CD14-positive monocyte (primary cell): ENCODE results near the gene MRPL46. TPM values are rescaled to one million over a fixed set of nuclear protein-coding genes. Genes with fewer than 3 reads are reported as not detected.

Experiments used
- DNase-seq, 3 donors: peaks; one replicate each; pipeline ENCODE4 v3.0.0-alpha.2; 2011 to 2022
- H2AFZ ChIP-seq: 2 replicates; pipeline ENCODE4 v1.6.0; 2012; ENCODE audit warnings: mild to moderate bottlenecking, low read depth, low read length, inconsistent platforms; ENCODE audit not compliant: insufficient read depth, poor library complexity, severe bottlenecking
- H3K27ac ChIP-seq, 2 donors: 1 replicate in 1 of 2; 2 replicates in 1 of 2; pipeline ENCODE4 v1.5.1; 2012 to 2013; ENCODE audit warnings: low read length in 2 of 2, control low read depth in 1 of 2, inconsistent platforms in 1 of 2, low read depth in 1 of 2, mild to moderate bottlenecking in 1 of 2
- H3K27me3 ChIP-seq, 2 donors: one replicate each; pipeline versions ENCODE4 v1.6.0 to v1.6.1; 2011 to 2013; ENCODE audit warnings: low read length in 2 of 2; ENCODE audit not compliant: control insufficient read depth in 2 of 2, insufficient read depth in 2 of 2
- H3K36me3 ChIP-seq, 2 donors: replicated peaks in 1 of 2; 1 replicate in 1 of 2; 2 replicates in 1 of 2; pipeline versions ENCODE4 v1.5.1 to v1.6.1; 2012 to 2013; ENCODE audit warnings: low read length in 2 of 2, control low read depth in 1 of 2, inconsistent platforms in 1 of 2, mild to moderate bottlenecking in 1 of 2; ENCODE audit not compliant: insufficient read depth in 2 of 2, control insufficient read depth in 1 of 2
- H3K4me1 ChIP-seq, 2 donors: 1 replicate in 1 of 2; 2 replicates in 1 of 2; pipeline versions ENCODE4 v1.5.1 to v1.6.1; 2012 to 2013; ENCODE audit warnings: low read length in 2 of 2, control low read depth in 1 of 2, inconsistent platforms in 1 of 2, mild to moderate bottlenecking in 1 of 2, moderate library complexity in 1 of 2; ENCODE audit not compliant: insufficient read depth in 2 of 2, control insufficient read depth in 1 of 2
- H3K4me2 ChIP-seq: replicated peaks from 2 replicates; pipeline ENCODE3; 2012; ENCODE audit warnings: low read length, moderate library complexity, mild to moderate bottlenecking; ENCODE audit not compliant: poor library complexity, severe bottlenecking; ENCODE audit errors: extremely low read depth
- H3K4me3 ChIP-seq, 3 experiments: fragments of 200-600 bp in 1 of 3; sonication (generic) in 1 of 3; replicated peaks in 1 of 3; 1 replicate in 2 of 3; 2 replicates in 1 of 3; pipeline ENCODE4 v1.5.1; 2011 to 2013; ENCODE audit warnings: low read length in 3 of 3, mild to moderate bottlenecking in 3 of 3, control low read depth in 2 of 3, low read depth in 2 of 3, inconsistent platforms in 1 of 3, moderate library complexity in 1 of 3
- H3K79me2 ChIP-seq: 2 replicates; pipeline ENCODE4 v1.6.0; 2012; ENCODE audit warnings: mild to moderate bottlenecking, control low read depth, inconsistent platforms, low read length, moderate library complexity; ENCODE audit not compliant: insufficient read depth
- H3K9ac ChIP-seq: 2 replicates; pipeline ENCODE4 v1.6.0; 2017; ENCODE audit warnings: low read length, mild to moderate bottlenecking; ENCODE audit not compliant: insufficient read depth, poor library complexity, severe bottlenecking
- H3K9me3 ChIP-seq, 2 donors: replicated peaks in 1 of 2; 1 replicate in 1 of 2; 2 replicates in 1 of 2; pipeline versions ENCODE4 v1.5.1 to v1.6.1; 2012 to 2013; ENCODE audit warnings: low read length in 2 of 2, control low read depth in 1 of 2; ENCODE audit not compliant: control insufficient read depth in 1 of 2, insufficient read depth in 1 of 2
- H4K20me1 ChIP-seq: 2 replicates; pipeline ENCODE4 v1.6.0; 2012; ENCODE audit warnings: mild to moderate bottlenecking, low read length, control low read depth, moderate library complexity; ENCODE audit not compliant: insufficient read depth
- H3K27ac Mint-ChIP-seq, 7 donors: one replicate each; pipeline ENCODE4 v1.8.0; 2020; ENCODE audit warnings: mild to moderate bottlenecking in 7 of 7, mixed read lengths in 7 of 7, moderate library complexity in 6 of 7, inconsistent platforms in 2 of 7
- H3K27me3 Mint-ChIP-seq, 3 donors: one replicate each; pipeline ENCODE4 v1.8.0; 2021 to 2022; ENCODE audit warnings: low read depth in 3 of 3, mild to moderate bottlenecking in 3 of 3, mixed read lengths in 3 of 3, moderate library complexity in 3 of 3, inconsistent platforms in 1 of 3
- H3K36me3 Mint-ChIP-seq, 2 donors: one replicate each; pipeline ENCODE4 v1.8.0; 2020; ENCODE audit warnings: mixed read lengths in 2 of 2, inconsistent platforms in 1 of 2, mild to moderate bottlenecking in 1 of 2
- H3K4me1 Mint-ChIP-seq: one replicate; pipeline ENCODE4 v1.8.0; 2020; ENCODE audit warnings: mild to moderate bottlenecking, mixed read lengths
- H3K4me3 Mint-ChIP-seq, 2 donors: one replicate each; pipeline ENCODE4 v1.8.0; 2020; ENCODE audit warnings: mild to moderate bottlenecking in 2 of 2, mixed read lengths in 2 of 2, moderate library complexity in 1 of 2
- H3K9me3 Mint-ChIP-seq, 7 donors: one replicate each; pipeline ENCODE4 v1.8.0; 2020 to 2022; ENCODE audit warnings: mixed read lengths in 7 of 7, mild to moderate bottlenecking in 6 of 7, moderate library complexity in 6 of 7, inconsistent platforms in 2 of 7
- WGBS: methylation state at CpG from one replicate; pipeline ENCODE4 v1.1.5; 2013; ENCODE audit warnings: missing lambda C conversion rate; ENCODE audit not compliant: insufficient coverage; 5-methylcytosine and 5-hydroxymethylcytosine counted together
- intact Hi-C, 2 donors: fragments of 100-400 bp; cut with micrococcal nuclease; formaldehyde crosslinking; loops; one replicate each; pipeline versions ENCODE4 v1.15.0 to v1.15.1; 2023
- polyA plus RNA-seq, 3 donors: library from polyadenylated mRNA; depleted of rRNA in 1 of 3; unstranded in 2 of 3; stranded (reverse) in 1 of 3; fragments of 300-500 nt in 2 of 3; fragments of >200 nt in 1 of 3; fragmentation: Illumina TruSeq in 2 of 3; gene quantifications; 1 replicate in 2 of 3; 2 replicates in 1 of 3; pipeline ENCODE4 v1.2.3, GENCODE V29; 2012 to 2021
- TF ChIP-seq, protein P1 (sequence below): fragments of 200-600 bp; IDR thresholded peaks from one replicate; pipeline ENCODE4 v1.8.0; 2022; ENCODE audit warnings: antibody characterized with exemption, mild to moderate bottlenecking

MRPL46 gene
- polyA plus RNA-seq, 3 donors = 6.3 to 20.3 (median 17.0) TPM

DNA sequence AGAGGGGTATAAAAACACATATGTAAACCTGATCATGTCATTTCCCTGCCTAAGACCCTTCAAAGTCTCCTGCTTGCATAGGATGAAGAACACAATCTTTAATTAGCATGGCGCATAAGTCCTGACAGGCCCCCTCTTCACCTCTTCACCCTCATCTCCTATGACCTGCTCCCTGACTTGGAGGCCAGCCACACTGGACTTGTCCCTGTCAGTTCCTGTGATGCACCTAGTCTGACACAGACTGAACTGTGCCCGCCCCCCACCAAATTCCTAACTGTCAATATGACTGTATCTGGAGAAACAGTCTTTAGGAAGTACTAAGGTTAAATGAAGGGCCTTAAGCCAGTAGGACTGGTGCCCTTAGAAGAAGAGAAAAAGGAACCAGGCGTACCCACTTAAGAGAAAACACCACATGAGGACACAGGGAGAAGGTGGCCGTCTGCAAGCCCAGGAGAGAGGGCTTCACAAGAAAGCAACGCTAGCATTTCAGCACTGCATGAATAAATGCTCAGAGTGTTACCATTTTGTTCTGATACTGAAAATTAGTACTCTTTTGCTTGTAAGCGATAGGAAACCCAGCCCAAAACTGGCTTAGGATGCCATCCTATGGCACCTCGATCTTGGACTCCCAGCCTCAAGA is 34.0 kb downstream of the MRPL46 start:
- 90% methylated on average over 5 of the region's 7 CpGs for WGBS
- Mint-ChIP-seq H3K27me3 (peaks cover 9 to 14% (median 14%) of the 10 kb centered on the region in 3 donors), H3K9me3 (peaks cover 0 to 2% (median 0%) of the 10 kb centered on the region in 7 donors), H3K4me3 (no peak overlapping the region), H3K27ac (no peak overlapping the region), H3K4me1 (no peaks in the 10 kb centered on the region), H3K36me3 (no peaks in the 10 kb centered on the region)
- TF ChIP-seq, protein P1, sequence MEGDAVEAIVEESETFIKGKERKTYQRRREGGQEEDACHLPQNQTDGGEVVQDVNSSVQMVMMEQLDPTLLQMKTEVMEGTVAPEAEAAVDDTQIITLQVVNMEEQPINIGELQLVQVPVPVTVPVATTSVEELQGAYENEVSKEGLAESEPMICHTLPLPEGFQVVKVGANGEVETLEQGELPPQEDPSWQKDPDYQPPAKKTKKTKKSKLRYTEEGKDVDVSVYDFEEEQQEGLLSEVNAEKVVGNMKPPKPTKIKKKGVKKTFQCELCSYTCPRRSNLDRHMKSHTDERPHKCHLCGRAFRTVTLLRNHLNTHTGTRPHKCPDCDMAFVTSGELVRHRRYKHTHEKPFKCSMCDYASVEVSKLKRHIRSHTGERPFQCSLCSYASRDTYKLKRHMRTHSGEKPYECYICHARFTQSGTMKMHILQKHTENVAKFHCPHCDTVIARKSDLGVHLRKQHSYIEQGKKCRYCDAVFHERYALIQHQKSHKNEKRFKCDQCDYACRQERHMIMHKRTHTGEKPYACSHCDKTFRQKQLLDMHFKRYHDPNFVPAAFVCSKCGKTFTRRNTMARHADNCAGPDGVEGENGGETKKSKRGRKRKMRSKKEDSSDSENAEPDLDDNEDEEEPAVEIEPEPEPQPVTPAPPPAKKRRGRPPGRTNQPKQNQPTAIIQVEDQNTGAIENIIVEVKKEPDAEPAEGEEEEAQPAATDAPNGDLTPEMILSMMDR = no peak
- Histone ChIP-seq H3K27me3 (no peaks in the 10 kb centered on the region), H3K4me2 (no peak overlapping the region), H3K4me1 (no peaks in the 10 kb centered on the region), H3K79me2 (no peaks in the 10 kb centered on the region), H3K36me3 (no peaks in the 10 kb centered on the region), H3K27ac (no peak overlapping the region), H4K20me1 (no peaks in the 10 kb centered on the region), H3K9ac (no peak overlapping the region), H3K9me3 (no peaks in the 10 kb centered on the region), H3K4me3 (no peak overlapping the region), H2AFZ (no peak overlapping the region)
- intact Hi-C loops = no loop called here
- DNase-seq = no peak

DNA sequence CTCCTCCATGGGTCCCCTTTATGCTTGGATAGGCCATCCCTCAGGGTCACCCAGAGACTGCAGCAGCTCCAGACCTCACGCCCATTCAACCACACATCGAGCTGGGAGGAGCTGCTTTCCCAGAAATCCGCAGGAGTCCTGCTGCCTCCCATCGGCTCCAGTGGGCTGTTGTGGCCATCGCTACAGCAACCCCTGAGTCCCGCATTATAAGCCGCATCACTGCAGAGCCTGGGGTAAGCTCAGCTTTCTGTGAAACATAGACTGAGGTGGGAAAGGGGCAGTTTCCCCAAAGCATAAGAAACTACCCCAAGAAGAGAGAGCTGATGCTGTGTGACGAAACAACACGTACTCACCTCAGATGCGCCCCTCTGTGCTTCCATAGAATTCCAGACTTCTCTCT is 35.7 kb downstream of the MRPL46 start:
- Mint-ChIP-seq H3K36me3 (no peaks in the 10 kb centered on the region), H3K4me3 (no peak overlapping the region), H3K9me3 (no peaks in the 10 kb centered on the region), H3K27ac (no peak overlapping the region), H3K4me1 (no peaks in the 10 kb centered on the region), H3K27me3 (peaks cover 12 to 16% (median 13%) of the 10 kb centered on the region in 3 donors)
- Histone ChIP-seq H4K20me1 (no peaks in the 10 kb centered on the region), H3K79me2 (no peaks in the 10 kb centered on the region), H3K36me3 (no peaks in the 10 kb centered on the region), H3K9me3 (no peaks in the 10 kb centered on the region), H3K27ac (no peak overlapping the region), H3K4me2 (no peak overlapping the region), H3K9ac (no peak overlapping the region), H2AFZ (no peak overlapping the region), H3K27me3 (no peaks in the 10 kb centered on the region), H3K4me1 (no peaks in the 10 kb centered on the region), H3K4me3 (no peak overlapping the region)
- intact Hi-C loops = no loop called here
- TF ChIP-seq, protein P1 = no peak
- WGBS = 78% methylated on average over 4 of the region's 10 CpGs
- no peak for DNase-seq
